A549 (cell line): ENCODE measurements around the gene ANO2. TPM values are rescaled to one million over a fixed set of nuclear protein-coding genes. Genes with fewer than 3 reads are reported as not detected.

Source experiments
- ATAC-seq, 2 experiments: fragments of 200-7000 bp in 1 of 2; fragments of >200 bp in 1 of 2; cut with Nextera tagmentation in 1 of 2; cut with Tn5 transposase in 1 of 2; 3 replicates each; pipeline versions ENCODE4 v1.8.0 to v1.9.1; 2018 to 2020; ENCODE audit warnings: mild to moderate bottlenecking in 1 of 2, moderate library complexity in 1 of 2
- CTCF ChIA-PET: fragments of 300-600 bp; sonication (Branson Sonifier 250); formaldehyde crosslinking; extraction: SDS; loops from one replicate; lab custom pipeline; 2021; ENCODE audit warnings: antibody characterized with exemption, inconsistent platforms; lab: Yijun Ruan, JAX
- POLR2A ChIA-PET: fragments of 350-600 bp; formaldehyde crosslinking; extraction: SDS; loops from one replicate; lab custom pipeline; 2021; ENCODE audit warnings: antibody characterized with exemption, inconsistent platforms; lab: Yijun Ruan, JAX
- DNase-seq, 2 experiments: peaks; one replicate each; pipeline versions ENCODE4 v3.0.0 to v3.0.0-alpha.2; 2011 to 2016; ENCODE audit warnings: low read depth in 1 of 2, low spot score in 1 of 2
- FAIRE-seq: peaks from 2 replicates; lab custom pipeline; 2011; peaks lifted over from hg19 to GRCh38; lab: Jason Lieb, UNC
- H3K27ac ChIP-seq, 2 experiments: fragments of >200 bp; sonication (Bioruptor Twin); formaldehyde crosslinking; 3 replicates each; pipeline ENCODE4 v1.5.1; 2016 to 2017
- H3K4me1 ChIP-seq: fragments of >200 bp; sonication (Bioruptor Twin); formaldehyde crosslinking; 3 replicates; pipeline ENCODE4 v1.6.1; 2016
- H3K4me2 ChIP-seq: fragments of >200 bp; sonication (Bioruptor Twin); formaldehyde crosslinking; 3 replicates; pipeline ENCODE4 v1.6.1; 2016
- H3K4me3 ChIP-seq: fragments of >200 bp; sonication (Bioruptor Twin); formaldehyde crosslinking; 3 replicates; pipeline ENCODE4 v1.5.1; 2016
- H3K9me3 ChIP-seq: fragments of >200 bp; sonication (Bioruptor Twin); formaldehyde crosslinking; 3 replicates; pipeline ENCODE4 v1.6.1; 2016
- BHLHE40 ChIP-seq: IDR thresholded peaks from 2 replicates; pipeline ENCODE4 v1.6.1; 2012; ENCODE audit warnings: low read depth, low read length, inconsistent platforms
- CBX8 ChIP-seq: fragments of 200-600 bp; sonication (generic); IDR thresholded peaks from 2 replicates; pipeline ENCODE4 v1.6.1; 2016
- EHMT2 ChIP-seq: fragments of 200-600 bp; sonication (generic); IDR thresholded peaks from 2 replicates; pipeline ENCODE4 v1.6.1; 2016; ENCODE audit warnings: antibody characterized with exemption, low read depth, mild to moderate bottlenecking, moderate library complexity
- ESRRA ChIP-seq: fragments of 150-350 bp; IDR thresholded peaks from 2 replicates; pipeline ENCODE4 v1.6.1; 2014; ENCODE audit warnings: mild to moderate bottlenecking, low read length, borderline replicate concordance
- FOSB ChIP-seq: fragments of 250-450 bp; sonication (Bioruptor Pico); IDR thresholded peaks from 2 replicates; pipeline ENCODE4 v1.5.0; 2020; ENCODE audit warnings: mild to moderate bottlenecking, moderate library complexity
- FOSL2 ChIP-seq, 2 experiments: fragments of 450-650 bp in 1 of 2; fragments of >200 bp in 1 of 2; sonication (Bioruptor Twin) in 1 of 2; formaldehyde crosslinking; IDR thresholded peaks; 2 replicates each; pipeline versions ENCODE4 v1.5.0 to v1.6.1; 2016 to 2020; ENCODE audit warnings: mild to moderate bottlenecking in 1 of 2, moderate library complexity in 1 of 2
- FOXS1 ChIP-seq: fragments of 250-450 bp; sonication (Bioruptor Pico); IDR thresholded peaks from 2 replicates; pipeline ENCODE4 v1.5.0; 2020; ENCODE audit warnings: mild to moderate bottlenecking, moderate library complexity
- HOXB5 ChIP-seq: fragments of 250-450 bp; sonication (Bioruptor Pico); IDR thresholded peaks from 2 replicates; pipeline ENCODE4 v1.5.0; 2020; ENCODE audit warnings: mild to moderate bottlenecking, moderate library complexity
- PHF8 ChIP-seq: fragments of 200-600 bp; sonication (generic); IDR thresholded peaks from 2 replicates; pipeline ENCODE4 v1.6.1; 2016; ENCODE audit warnings: low read depth, mild to moderate bottlenecking, antibody characterized with exemption, moderate library complexity, borderline replicate concordance
- RCOR1 ChIP-seq: fragments of 150-350 bp; IDR thresholded peaks from 2 replicates; pipeline ENCODE4 v1.6.1; 2014; ENCODE audit warnings: antibody characterized with exemption, low read length, low read depth
- RNF2 ChIP-seq: fragments of 200-600 bp; sonication (generic); IDR thresholded peaks from 2 replicates; pipeline ENCODE4 v1.6.1; 2016; ENCODE audit warnings: low read depth, mild to moderate bottlenecking, antibody characterized with exemption, moderate library complexity, borderline replicate concordance
- SMC3 ChIP-seq: fragments of >200 bp; sonication (Bioruptor Twin); formaldehyde crosslinking; IDR thresholded peaks from 3 replicates; pipeline ENCODE4 v1.6.1; 2018; ENCODE audit warnings: inconsistent platforms
- TFCP2L1 ChIP-seq: fragments of 250-450 bp; sonication (Bioruptor Pico); IDR thresholded peaks from 2 replicates; pipeline ENCODE4 v1.5.0; 2021; ENCODE audit warnings: mild to moderate bottlenecking
- TP53 ChIP-seq: fragments of 250-450 bp; sonication (Bioruptor Pico); IDR thresholded peaks from 2 replicates; pipeline ENCODE4 v1.5.0; 2021; ENCODE audit warnings: mild to moderate bottlenecking, moderate library complexity
- ZC3H11A ChIP-seq: fragments of 450-650 bp; IDR thresholded peaks from 2 replicates; pipeline ENCODE4 v1.6.1; 2014; ENCODE audit warnings: antibody characterized with exemption, mild to moderate bottlenecking
- ZNF302 ChIP-seq: fragments of 250-450 bp; sonication (Bioruptor Pico); IDR thresholded peaks from 2 replicates; pipeline ENCODE4 v1.9.0; 2021; ENCODE audit warnings: inconsistent platforms, mild to moderate bottlenecking, moderate library complexity
- ZSCAN20 ChIP-seq: fragments of 250-450 bp; sonication (Bioruptor Pico); IDR thresholded peaks from 2 replicates; pipeline ENCODE4 v1.8.0; 2022; ENCODE audit warnings: mild to moderate bottlenecking, moderate library complexity
- WGBS: methylation state at CpG from one replicate; pipeline ENCODE4 v1.1.6; 2017; ENCODE audit errors: missing lambda C conversion rate; 5-methylcytosine and 5-hydroxymethylcytosine counted together
- polyA plus RNA-seq, 4 experiments: library from polyadenylated mRNA; depleted of rRNA in 3 of 4; stranded (reverse); fragments of >200 nt; fragmentation: RNase III in 1 of 4; extraction: RNeasy Plus Mini Kit Qiagen cat#74134 plus additional on column Dnase treatment in 1 of 4; gene quantifications; 2 replicates in 3 of 4; 3 replicates in 1 of 4; pipeline ENCODE4 v1.2.3, GENCODE V29; 2011 to 2017
- TF ChIP-seq, protein P1 (sequence below): fragments of 450-650 bp; IDR thresholded peaks from 2 replicates; pipeline ENCODE4 v1.6.1; 2014; ENCODE audit warnings: antibody characterized with exemption
- TF ChIP-seq, protein P2 (sequence below): fragments of 200-600 bp; sonication (generic); IDR thresholded peaks from 2 replicates; pipeline ENCODE4 v1.6.1; 2016; ENCODE audit warnings: antibody characterized with exemption, mild to moderate bottlenecking, moderate library complexity
- TF ChIP-seq, protein P3 (sequence below): IDR thresholded peaks from 2 replicates; pipeline ENCODE4 v1.6.1; 2012
- TF ChIP-seq, protein P4 (sequence below): fragments of >200 bp; sonication (Bioruptor Twin); formaldehyde crosslinking; IDR thresholded peaks from 3 replicates; pipeline ENCODE4 v1.5.1; 2016
- TF ChIP-seq, protein P5 (sequence below): fragments of >200 bp; sonication (Bioruptor Twin); formaldehyde crosslinking; IDR thresholded peaks from 3 replicates; pipeline ENCODE4 v1.6.1; 2016
- TF ChIP-seq, protein P6 (sequence below): IDR thresholded peaks from 2 replicates; pipeline ENCODE4 v1.6.1; 2012
- TF ChIP-seq, protein P7 (sequence below): fragments of >200 bp; sonication (Bioruptor Twin); formaldehyde crosslinking; IDR thresholded peaks from 2 replicates; pipeline ENCODE4 v1.6.1; 2016

ANO2 gene
- polyA plus RNA-seq, 2 of the 4 experiments (the other 2 are of a cell fraction) = not detected

DNA sequence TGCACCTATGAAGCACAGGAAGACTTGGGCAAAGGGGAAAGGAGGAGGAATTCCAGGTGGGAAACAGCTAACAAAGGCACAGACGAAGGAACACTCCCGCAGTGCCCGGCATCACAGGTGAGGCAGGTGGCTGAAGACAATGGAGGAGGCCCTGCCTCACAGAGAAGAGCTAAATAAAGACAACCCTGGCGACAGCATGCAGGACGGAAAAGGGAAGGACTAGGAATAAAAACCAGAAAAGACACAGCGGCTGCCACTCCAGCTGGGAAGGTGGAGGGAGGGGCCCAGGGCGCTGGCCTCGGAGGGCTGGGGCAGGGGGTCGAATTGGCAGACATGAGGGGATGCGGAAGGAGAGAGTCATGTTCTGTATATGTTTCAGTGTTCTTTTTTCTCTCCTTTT, 43.0 kb upstream of the ANO2 start:
- ChIA-PET CTCF (interaction anchor here (0.5 to 6.6 kb wide), 69 partner anchors 9 to 987 kb away, joined by 3 to 361 read pairs (median 4); partner anchors contain the start of genes CD9 and VAMP1), POLR2A (interaction anchor here (1.2 kb wide), 1 partner anchor 50 kb away, joined by 4 read pairs; no protein-coding TSS in a partner anchor)
- Histone ChIP-seq H3K4me2 (no peak overlapping the region), H3K4me1 (no peaks in the 10 kb centered on the region), H3K27ac (no peak overlapping the region), H3K9me3 (no peaks in the 10 kb centered on the region), H3K4me3 (no peak overlapping the region)
- TF ChIP-seq, protein P1, sequence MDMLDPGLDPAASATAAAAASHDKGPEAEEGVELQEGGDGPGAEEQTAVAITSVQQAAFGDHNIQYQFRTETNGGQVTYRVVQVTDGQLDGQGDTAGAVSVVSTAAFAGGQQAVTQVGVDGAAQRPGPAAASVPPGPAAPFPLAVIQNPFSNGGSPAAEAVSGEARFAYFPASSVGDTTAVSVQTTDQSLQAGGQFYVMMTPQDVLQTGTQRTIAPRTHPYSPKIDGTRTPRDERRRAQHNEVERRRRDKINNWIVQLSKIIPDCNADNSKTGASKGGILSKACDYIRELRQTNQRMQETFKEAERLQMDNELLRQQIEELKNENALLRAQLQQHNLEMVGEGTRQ = no peak
- no peak for TF ChIP-seq RNF2
- no peak for TF ChIP-seq RCOR1
- DNase-seq (no peak), ATAC-seq (no peak), FAIRE-seq (no peak)
- WGBS = 33% methylated on average over 9 of the region's 10 CpGs

DNA sequence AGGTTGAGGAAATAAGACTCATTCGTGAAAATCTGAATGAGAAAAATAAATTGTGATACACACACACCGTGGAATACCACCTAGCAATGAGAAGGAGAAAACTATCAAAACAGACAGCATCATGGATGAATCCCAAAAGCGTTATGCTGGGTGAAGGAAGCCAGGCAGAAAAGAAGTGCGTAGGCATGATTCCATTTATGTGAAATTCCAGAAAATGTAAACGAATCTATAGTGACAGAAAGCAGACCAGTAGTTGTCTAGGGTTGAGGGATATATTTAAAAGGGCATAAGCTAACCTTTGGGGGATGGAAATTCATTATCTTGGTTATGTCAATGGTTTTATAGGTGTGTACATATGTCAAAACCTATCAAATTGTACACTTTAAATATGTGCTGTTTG, 42.5 kb upstream of the ANO2 start:
- no peak overlapping the region for H3K4me2 ChIP-seq
- ChIA-PET POLR2A (interaction anchor here (1.2 kb wide), 1 partner anchor 50 kb away, joined by 4 read pairs; no protein-coding TSS in a partner anchor), CTCF (interaction anchor here (0.9 to 6.6 kb wide), 34 partner anchors 8 to 575 kb away, joined by 3 to 361 read pairs (median 7); no protein-coding TSS in a partner anchor)
- DNase-seq = no peak
- 35% methylated on average over 5 of the region's 5 CpGs for WGBS
- H3K4me3 ChIP-seq = no peak overlapping the region
- no peaks in the 10 kb centered on the region for H3K9me3 ChIP-seq
- ATAC-seq = no peak
- H3K4me1 ChIP-seq = no peaks in the 10 kb centered on the region
- H3K27ac ChIP-seq = no peak overlapping the region
- FAIRE-seq = no peak
- TF ChIP-seq FOSL2 (IDR thresholded peaks at IDR 0.05) (no peak), FOSL2 (CRISPR knock-in tag; IDR thresholded peaks at IDR 0.05) (no peak), PHF8 (no peak)
- TF ChIP-seq, protein P2, sequence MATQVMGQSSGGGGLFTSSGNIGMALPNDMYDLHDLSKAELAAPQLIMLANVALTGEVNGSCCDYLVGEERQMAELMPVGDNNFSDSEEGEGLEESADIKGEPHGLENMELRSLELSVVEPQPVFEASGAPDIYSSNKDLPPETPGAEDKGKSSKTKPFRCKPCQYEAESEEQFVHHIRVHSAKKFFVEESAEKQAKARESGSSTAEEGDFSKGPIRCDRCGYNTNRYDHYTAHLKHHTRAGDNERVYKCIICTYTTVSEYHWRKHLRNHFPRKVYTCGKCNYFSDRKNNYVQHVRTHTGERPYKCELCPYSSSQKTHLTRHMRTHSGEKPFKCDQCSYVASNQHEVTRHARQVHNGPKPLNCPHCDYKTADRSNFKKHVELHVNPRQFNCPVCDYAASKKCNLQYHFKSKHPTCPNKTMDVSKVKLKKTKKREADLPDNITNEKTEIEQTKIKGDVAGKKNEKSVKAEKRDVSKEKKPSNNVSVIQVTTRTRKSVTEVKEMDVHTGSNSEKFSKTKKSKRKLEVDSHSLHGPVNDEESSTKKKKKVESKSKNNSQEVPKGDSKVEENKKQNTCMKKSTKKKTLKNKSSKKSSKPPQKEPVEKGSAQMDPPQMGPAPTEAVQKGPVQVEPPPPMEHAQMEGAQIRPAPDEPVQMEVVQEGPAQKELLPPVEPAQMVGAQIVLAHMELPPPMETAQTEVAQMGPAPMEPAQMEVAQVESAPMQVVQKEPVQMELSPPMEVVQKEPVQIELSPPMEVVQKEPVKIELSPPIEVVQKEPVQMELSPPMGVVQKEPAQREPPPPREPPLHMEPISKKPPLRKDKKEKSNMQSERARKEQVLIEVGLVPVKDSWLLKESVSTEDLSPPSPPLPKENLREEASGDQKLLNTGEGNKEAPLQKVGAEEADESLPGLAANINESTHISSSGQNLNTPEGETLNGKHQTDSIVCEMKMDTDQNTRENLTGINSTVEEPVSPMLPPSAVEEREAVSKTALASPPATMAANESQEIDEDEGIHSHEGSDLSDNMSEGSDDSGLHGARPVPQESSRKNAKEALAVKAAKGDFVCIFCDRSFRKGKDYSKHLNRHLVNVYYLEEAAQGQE = no peak
- TF ChIP-seq, protein P3, sequence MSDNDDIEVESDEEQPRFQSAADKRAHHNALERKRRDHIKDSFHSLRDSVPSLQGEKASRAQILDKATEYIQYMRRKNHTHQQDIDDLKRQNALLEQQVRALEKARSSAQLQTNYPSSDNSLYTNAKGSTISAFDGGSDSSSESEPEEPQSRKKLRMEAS = no peak

DNA sequence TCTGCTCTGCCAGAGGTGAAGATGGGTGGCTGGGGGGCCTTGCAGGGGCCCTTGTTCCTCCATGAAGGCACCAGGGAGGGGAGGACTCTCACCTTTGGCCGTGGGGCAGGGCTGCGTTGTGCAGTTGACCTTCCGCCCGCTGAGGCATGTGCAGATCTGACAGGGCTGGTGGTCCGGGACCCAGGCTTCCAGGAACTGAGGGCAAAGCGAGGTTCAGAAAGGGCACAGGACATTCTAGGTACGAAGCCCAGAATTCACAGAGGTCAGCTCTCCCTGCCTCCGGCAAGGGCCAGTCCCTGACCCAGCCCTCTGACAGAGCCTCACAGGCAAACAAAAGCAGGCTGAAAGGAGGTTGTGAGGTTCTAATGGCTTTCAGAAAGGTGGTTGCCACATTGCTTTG, 40.4 kb upstream of the ANO2 start:
- no peak overlapping the region for H3K4me3 ChIP-seq
- H3K27ac ChIP-seq = no peak overlapping the region
- no peaks in the 10 kb centered on the region for H3K4me1 ChIP-seq
- CTCF ChIA-PET = no interaction called here
- H3K4me2 ChIP-seq = no peak overlapping the region
- POLR2A ChIA-PET = no interaction called here
- FAIRE-seq (no peak), ATAC-seq (no peak), DNase-seq (no peak)
- H3K9me3 ChIP-seq = no peaks in the 10 kb centered on the region
- 51% methylated on average over 8 of the region's 8 CpGs for WGBS
- TF ChIP-seq ZNF302 (CRISPR knock-in tag) (no peak), SMC3 (no peak), ZSCAN20 (no peak), FOXS1 (CRISPR knock-in tag) (no peak), FOSB (CRISPR knock-in tag) (no peak), CBX8 (no peak), ESRRA (no peak), RCOR1 (no peak), TFCP2L1 (no peak), ZC3H11A (no peak), TP53 (no peak), BHLHE40 (no peak), HOXB5 (no peak), EHMT2 (no peak)
- TF ChIP-seq, protein P4, sequence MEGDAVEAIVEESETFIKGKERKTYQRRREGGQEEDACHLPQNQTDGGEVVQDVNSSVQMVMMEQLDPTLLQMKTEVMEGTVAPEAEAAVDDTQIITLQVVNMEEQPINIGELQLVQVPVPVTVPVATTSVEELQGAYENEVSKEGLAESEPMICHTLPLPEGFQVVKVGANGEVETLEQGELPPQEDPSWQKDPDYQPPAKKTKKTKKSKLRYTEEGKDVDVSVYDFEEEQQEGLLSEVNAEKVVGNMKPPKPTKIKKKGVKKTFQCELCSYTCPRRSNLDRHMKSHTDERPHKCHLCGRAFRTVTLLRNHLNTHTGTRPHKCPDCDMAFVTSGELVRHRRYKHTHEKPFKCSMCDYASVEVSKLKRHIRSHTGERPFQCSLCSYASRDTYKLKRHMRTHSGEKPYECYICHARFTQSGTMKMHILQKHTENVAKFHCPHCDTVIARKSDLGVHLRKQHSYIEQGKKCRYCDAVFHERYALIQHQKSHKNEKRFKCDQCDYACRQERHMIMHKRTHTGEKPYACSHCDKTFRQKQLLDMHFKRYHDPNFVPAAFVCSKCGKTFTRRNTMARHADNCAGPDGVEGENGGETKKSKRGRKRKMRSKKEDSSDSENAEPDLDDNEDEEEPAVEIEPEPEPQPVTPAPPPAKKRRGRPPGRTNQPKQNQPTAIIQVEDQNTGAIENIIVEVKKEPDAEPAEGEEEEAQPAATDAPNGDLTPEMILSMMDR = no peak
- TF ChIP-seq, protein P3 = no peak
- TF ChIP-seq, protein P5, sequence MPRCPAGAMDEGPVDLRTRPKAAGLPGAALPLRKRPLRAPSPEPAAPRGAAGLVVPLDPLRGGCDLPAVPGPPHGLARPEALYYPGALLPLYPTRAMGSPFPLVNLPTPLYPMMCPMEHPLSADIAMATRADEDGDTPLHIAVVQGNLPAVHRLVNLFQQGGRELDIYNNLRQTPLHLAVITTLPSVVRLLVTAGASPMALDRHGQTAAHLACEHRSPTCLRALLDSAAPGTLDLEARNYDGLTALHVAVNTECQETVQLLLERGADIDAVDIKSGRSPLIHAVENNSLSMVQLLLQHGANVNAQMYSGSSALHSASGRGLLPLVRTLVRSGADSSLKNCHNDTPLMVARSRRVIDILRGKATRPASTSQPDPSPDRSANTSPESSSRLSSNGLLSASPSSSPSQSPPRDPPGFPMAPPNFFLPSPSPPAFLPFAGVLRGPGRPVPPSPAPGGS = no peak
- TF ChIP-seq, protein P6, sequence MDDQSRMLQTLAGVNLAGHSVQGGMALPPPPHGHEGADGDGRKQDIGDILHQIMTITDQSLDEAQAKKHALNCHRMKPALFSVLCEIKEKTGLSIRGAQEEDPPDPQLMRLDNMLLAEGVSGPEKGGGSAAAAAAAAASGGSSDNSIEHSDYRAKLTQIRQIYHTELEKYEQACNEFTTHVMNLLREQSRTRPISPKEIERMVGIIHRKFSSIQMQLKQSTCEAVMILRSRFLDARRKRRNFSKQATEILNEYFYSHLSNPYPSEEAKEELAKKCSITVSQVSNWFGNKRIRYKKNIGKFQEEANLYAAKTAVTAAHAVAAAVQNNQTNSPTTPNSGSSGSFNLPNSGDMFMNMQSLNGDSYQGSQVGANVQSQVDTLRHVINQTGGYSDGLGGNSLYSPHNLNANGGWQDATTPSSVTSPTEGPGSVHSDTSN = no peak
- TF ChIP-seq, protein P7, sequence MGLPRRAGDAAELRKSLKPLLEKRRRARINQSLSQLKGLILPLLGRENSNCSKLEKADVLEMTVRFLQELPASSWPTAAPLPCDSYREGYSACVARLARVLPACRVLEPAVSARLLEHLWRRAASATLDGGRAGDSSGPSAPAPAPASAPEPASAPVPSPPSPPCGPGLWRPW = no peak
